NCI-H187 (cell line): Measurements from ENCODE around the gene NCF4.

ENCODE experiments used
- DNase-seq, 2 experiments: peaks; one replicate each; lab custom pipeline; 2025; lab: John Stamatoyannopoulos, UW

Gene NCF4

GRCh38 chr22:36860821-36861659, at the start of gene NCF4:
NCF4 (plus strand) TSS chr22:36861006; CDS start chr22:36861172, 166 bp downstream.
- no peak for DNase-seq

- no peak for DNase-seq
These were observed 49.6 kb upstream of the NCF4 start for GRCh38 chr22:36811094-36811800.

GRCh38 chr22:36814801-36815200, 46.0 kb upstream of the NCF4 start:
- DNase-seq = no peak

GRCh38 chr22:36815558-36816338, 45.1 kb upstream of the NCF4 start:
- DNase-seq = no peak

DNA sequence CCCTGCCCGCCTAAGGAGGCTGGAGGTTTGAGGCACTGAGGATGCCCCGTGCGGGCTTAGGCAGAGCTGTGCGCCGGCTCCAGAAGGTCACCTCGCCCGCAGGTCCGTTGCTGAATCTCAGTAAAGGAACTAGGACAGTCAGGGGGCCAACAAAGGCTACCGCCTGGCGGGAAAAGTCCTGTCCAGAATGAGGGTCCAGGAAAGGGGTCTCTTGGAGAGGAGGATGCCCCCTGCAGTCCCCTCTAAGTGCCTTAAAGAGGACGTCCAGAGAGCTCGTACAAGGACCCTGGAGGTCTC, 44.5 kb upstream of the NCF4 start:
- no peak for DNase-seq

DNA sequence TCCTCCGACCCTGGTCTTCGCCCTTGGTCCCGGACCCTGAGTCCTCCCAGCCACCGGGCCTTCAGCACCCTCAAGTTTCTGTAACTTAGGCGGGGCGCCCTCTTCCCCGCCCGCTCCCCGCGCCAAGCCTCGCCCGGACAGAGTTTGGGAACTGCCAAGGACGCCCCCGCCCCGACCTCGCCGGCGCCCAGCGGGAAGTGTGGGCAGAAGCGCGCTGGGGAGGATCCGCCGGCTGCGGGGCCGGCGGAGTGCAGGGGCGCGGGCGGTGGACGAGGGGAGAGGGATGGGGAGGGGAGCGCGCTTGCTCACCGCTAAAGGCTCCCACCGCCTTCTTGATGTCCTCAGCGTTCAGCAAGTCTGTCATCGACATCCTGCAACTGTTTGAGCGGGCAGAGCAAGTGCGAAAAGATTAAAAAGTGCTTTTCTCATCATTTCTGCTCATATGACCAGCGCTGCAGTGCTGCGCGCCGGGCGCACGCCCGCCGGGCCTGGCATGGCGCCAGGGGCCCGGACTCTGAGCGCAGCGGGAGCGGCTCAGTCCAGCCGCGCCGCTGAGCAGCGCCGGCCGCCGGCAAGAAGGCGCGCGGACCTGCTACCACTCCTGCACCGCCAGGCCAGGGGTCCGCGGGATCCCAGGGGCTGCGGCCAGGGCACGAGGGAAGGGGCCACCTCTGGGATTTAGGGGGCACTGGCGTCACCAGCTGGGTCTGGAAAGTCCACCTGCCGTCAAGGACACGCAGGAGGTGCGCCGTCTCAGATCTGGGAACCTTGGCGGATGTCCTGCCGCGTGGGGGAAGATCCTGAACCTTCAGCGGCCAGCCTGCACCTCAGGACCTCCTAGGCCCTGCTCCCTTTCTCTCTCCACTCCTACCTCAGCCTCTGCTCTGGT, 43.9 kb upstream of the NCF4 start, which contains the start of gene PVALB:
PVALB (minus strand) TSS at position 400 of the 889 bp plus-strand sequence; CDS start at position 370, 30 bp downstream.
- DNase-seq = no peak

DNA sequence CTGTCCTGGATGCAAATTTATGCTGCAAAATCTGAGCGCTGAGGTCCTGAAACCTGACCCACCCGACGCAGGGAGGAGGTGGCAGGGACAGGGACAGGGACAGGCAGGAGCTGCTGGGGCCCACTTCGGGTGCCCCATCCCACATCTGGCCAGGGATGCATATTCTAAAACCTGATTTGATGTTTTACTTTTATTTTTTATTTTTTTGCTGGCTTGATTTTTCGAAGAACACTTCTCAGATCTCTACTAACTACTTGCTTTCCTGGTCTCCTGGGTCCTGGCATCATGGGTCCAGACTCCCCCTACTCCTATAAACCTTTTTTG, 43.3 kb upstream of the NCF4 start:
- DNase-seq = no peak

DNA sequence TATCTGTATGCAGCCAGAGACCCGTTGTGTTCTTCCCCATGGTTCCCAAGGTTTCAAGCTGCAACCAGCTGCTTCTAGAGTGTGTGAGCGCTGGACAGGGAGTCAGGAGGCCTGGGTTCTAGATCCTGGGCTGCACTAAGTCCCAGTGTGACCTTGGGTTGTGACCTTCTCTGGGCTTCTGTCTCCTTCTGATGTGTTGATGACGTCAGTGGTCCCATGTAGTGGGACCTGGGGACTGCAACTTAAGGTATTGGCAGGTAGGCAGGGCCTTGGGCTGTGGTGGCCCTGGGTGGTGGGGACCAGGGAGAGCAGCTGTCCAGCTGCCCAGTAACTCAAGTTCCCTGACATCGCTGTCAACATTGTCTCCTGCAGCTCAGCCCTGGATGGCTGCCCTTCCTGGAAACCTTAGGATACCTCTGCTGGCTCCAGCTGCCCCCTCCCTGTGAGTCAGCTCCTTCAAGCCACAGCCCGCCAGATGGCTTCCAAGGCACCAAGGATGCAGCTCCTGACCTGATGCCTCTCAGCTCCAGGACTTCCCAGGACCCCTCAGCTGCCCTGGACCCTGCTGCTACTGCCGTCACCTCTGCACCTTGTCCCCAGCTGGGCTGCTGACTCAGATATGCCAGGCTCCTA, 42.7 kb upstream of the NCF4 start:
- DNase-seq = no peak

DNA sequence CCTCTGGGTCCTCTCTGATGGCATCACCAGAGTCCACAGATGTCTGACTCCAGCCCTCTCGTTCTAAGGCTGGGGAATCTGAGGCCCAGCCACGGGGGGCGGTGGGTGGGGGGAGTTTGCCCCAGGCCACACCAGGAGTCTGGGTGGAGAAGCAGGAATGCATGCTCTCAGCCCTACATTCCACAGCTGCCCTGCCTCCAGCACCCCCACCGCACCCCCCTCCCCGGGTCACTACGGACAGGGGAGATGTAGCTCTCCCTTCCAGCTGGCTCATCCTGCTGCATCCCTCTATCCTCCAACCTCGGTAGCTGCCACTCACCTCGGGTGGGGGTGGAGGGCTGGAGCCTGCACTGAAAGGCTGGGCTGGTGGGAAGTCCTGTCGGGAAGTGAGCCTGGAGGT, 41.7 kb upstream of the NCF4 start:
- DNase-seq = no peak

DNA sequence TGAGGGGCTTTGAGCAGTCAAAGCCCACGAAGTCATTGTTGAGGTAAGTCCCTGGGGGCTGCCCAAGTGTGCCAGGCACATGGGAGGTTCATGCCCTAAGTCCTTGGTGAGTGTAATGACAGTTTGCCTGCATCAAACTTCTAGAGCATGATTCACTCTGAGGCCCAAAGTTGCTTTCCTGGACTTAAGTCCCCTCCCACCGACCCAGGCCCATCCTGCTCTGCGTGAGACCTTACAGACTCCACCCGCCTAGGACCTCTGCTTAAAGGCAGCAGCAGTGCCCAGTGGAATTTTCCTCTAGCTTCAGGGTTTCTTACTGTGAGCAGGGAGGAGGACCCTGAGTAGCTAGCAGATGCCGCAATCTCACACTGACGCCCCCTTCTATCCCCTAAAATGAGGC, 38.2 kb upstream of the NCF4 start:
- no peak for DNase-seq

GRCh38 chr22:36823186-36823839, 37.5 kb upstream of the NCF4 start:
- DNase-seq = no peak

GRCh38 chr22:36824655-36825054, 36.2 kb upstream of the NCF4 start:
- DNase-seq = no peak

GRCh38 chr22:36826262-36826661, 34.5 kb upstream of the NCF4 start:
- DNase-seq = no peak

GRCh38 chr22:36828815-36829214, 32.0 kb upstream of the NCF4 start:
- DNase-seq = no peak

GRCh38 chr22:36829370-36830002, 31.3 kb upstream of the NCF4 start:
- peak; percentile 28 to 44 for DNase-seq

- DNase-seq = no peak
These were observed 30.2 kb upstream of the NCF4 start for GRCh38 chr22:36830601-36831000.

DNA sequence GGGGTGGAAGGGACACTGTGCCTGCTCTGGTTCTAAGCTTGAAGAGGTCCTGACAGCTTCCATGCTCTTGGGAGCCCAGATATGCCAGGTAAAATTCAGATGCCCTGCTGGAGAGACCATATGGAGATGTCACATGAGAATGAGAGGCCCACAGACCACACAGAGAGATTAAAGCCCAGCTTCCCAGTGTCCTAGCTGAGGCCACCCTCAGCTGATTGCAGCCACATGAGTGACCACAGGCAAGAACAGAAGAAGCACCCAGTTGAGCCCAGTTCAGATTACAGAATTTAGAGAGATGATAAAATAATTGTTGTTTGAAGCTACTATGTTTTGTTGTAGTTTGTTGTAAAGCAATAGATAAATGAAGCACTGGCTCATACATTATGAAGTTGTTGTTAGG, 29.6 kb upstream of the NCF4 start:
- no peak for DNase-seq

GRCh38 chr22:36831717-36832116, 29.1 kb upstream of the NCF4 start:
- no peak for DNase-seq

- DNase-seq = no peak
These were observed 27.7 kb upstream of the NCF4 start for GRCh38 chr22:36833073-36833472.

DNA sequence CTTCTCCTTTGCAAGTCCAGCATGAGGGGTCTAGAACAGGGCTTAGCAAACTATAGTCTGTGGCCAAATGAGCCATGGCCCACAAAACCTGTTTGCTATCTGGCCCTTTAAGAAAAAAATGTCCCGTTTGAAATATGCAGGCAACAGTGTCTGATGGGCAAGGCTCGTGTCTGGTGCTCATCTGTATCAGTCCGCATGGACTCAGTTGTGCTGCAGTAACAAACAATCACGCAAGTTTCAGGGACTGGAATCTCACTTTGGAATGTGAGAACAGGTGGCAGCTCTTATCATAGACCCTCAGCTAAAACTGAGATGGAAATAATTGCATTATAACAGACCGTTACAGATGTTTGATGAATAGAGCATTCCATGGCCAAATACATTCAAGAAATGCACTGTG, 24.9 kb upstream of the NCF4 start:
- no peak for DNase-seq
